Measurements from ENCODE around the gene DNAJB14. TPM values are rescaled to one million over a fixed set of nuclear protein-coding genes. Genes with fewer than 3 reads are reported as not detected.

The DNAJB14 gene
- total and polyA plus RNA-seq, 2 of the 13 experiments (the other 11 are each of a cell fraction or from before 2014, with no cell fraction given), result 9.1 to 38.1 TPM

- BruUV-seq (replicated peaks), result no TSS peak
- intact Hi-C loops (cut with micrococcal nuclease; ENCODE audit: unreplicated experiment) (loop anchor here (5.0 kb wide), 1 partner anchor 809 kb away; no protein-coding TSS in a partner anchor), in situ Hi-C loops (cut with HindIII; ENCODE audit: extremely low pct_ligation_motif_present, low pct_unique_long_range_greater_than_20kb) (loop anchor here (10.0 kb wide), 1 partner anchor 321 kb away; the partner anchor contains the start of gene TRMT10A)
- no peak overlapping the region for H3K27ac ChIP-seq (ENCODE audit: extremely low read length, insufficient read depth, low read length)
- no peaks in the 10 kb centered on the region for H3K9me3 ChIP-seq (ENCODE audit: low read length)
- DNase-seq (ENCODE audit: low spot score) (no peak), FAIRE-seq (no peak), ATAC-seq (no peak)
- no peak overlapping the region for H3K4me2 ChIP-seq (ENCODE audit: low read depth, low read length)
- 95% methylated on average over 4 of the region's 4 CpGs for WGBS (ENCODE audit: low lambda C conversion rate)
- 0 out of 2 replicates have a peak, but pooled peaks cover 4% of the 10 kb centered on the region for H3K4me1 ChIP-seq (ENCODE audit: insufficient read depth, low read length)
- no peak overlapping the region for H3K9ac ChIP-seq (ENCODE audit: insufficient read depth, low read depth, low read length)
- H2AFZ ChIP-seq (ENCODE audit: low read length), result no peak overlapping the region
- ChIA-PET CTCF (ENCODE audit: low intra/inter-chr PET ratio, low total read pairs) (interaction anchor here (1.7 kb wide), 1 partner anchor 325 kb away, joined by 6 read pairs; no protein-coding TSS in a partner anchor), POLR2A (no interaction called here)
- no peak overlapping the region for H3K4me3 ChIP-seq (replicated peaks in 1 of 3; ENCODE audit: insufficient read depth in 1 of 3, low read depth in 2 of 3, low read length in 3 of 3)
- peaks cover 4 to 27% of the 10 kb centered on the region in 2 experiments for H3K36me3 ChIP-seq (replicated peaks in 1 of 2; ENCODE audit: control insufficient read depth in 1 of 2, insufficient read depth in 2 of 2, low read length in 2 of 2)
- H3K27me3 ChIP-seq (ENCODE audit: control insufficient read depth in 1 of 2, insufficient read depth in 2 of 2, low read length in 2 of 2), result no peaks in the 10 kb centered on the region
- peaks cover 10% of the 10 kb centered on the region for H3K79me2 ChIP-seq (ENCODE audit: insufficient read depth, low read length)
- no peaks in the 10 kb centered on the region for H4K20me1 ChIP-seq (ENCODE audit: insufficient read depth, low read length)
- no peak for TF ChIP-seq ZNF547 (CRISPR knock-in tag; IDR thresholded peaks at IDR 0.05)
- no peak for TF ChIP-seq FLYWCH1 (CRISPR knock-in tag; IDR thresholded peaks at IDR 0.05)
- no peak for TF ChIP-seq MIER2 (CRISPR knock-in tag; IDR thresholded peaks at IDR 0.05)
- TF ChIP-seq ZNF740 (CRISPR knock-in tag; IDR thresholded peaks at IDR 0.05), result no peak
- TF ChIP-seq ZNF891 (CRISPR knock-in tag; IDR thresholded peaks at IDR 0.05), result no peak
- no peak for TF ChIP-seq MXD4 (CRISPR knock-in tag; IDR thresholded peaks at IDR 0.05)
- no peak for TF ChIP-seq ZBTB40 (IDR thresholded peaks at IDR 0.05)
- no peak for TF ChIP-seq ZBTB40 (CRISPR knock-in tag; IDR thresholded peaks at IDR 0.05)
- TF ChIP-seq ARID4A (CRISPR knock-in tag; IDR thresholded peaks at IDR 0.05; ENCODE audit: borderline replicate concordance), result no peak
- TF ChIP-seq RBAK (CRISPR knock-in tag; IDR thresholded peaks at IDR 0.05), result no peak
- no peak for TF ChIP-seq NFIB (CRISPR knock-in tag; IDR thresholded peaks at IDR 0.05; ENCODE audit: borderline replicate concordance)
- TF ChIP-seq PTBP1 (IDR thresholded peaks at IDR 0.05; ENCODE audit: low read depth, low read length, poor library complexity, severe bottlenecking), result no peak
Observed at GRCh38 chr4:99886146-99886545, 60.3 kb downstream of the DNAJB14 start.

Data from HepG2 (cell line).